ENCODE measurements around the gene VWA7. TPM values are rescaled to one million over a fixed set of nuclear protein-coding genes. Genes with fewer than 3 reads are reported as not detected.

Gene VWA7
- polyA plus RNA-seq, 1 experiment: 0.10 TPM

- POLR2A ChIA-PET: no interaction called here
- H3K27ac ChIP-seq (ENCODE audit: low read depth, low read length): no peak overlapping the region
- DNase-seq (ENCODE audit: low read depth, low spot score): no peak
- no peaks in the 10 kb centered on the region for H3K27me3 ChIP-seq (ENCODE audit: control insufficient read depth, insufficient read depth, low read length)
- no peak overlapping the region for H3K4me3 ChIP-seq (ENCODE audit: low read depth, low read length)
- TF ChIP-seq, protein P1, sequence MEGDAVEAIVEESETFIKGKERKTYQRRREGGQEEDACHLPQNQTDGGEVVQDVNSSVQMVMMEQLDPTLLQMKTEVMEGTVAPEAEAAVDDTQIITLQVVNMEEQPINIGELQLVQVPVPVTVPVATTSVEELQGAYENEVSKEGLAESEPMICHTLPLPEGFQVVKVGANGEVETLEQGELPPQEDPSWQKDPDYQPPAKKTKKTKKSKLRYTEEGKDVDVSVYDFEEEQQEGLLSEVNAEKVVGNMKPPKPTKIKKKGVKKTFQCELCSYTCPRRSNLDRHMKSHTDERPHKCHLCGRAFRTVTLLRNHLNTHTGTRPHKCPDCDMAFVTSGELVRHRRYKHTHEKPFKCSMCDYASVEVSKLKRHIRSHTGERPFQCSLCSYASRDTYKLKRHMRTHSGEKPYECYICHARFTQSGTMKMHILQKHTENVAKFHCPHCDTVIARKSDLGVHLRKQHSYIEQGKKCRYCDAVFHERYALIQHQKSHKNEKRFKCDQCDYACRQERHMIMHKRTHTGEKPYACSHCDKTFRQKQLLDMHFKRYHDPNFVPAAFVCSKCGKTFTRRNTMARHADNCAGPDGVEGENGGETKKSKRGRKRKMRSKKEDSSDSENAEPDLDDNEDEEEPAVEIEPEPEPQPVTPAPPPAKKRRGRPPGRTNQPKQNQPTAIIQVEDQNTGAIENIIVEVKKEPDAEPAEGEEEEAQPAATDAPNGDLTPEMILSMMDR (IDR thresholded peaks at IDR 0.05; ENCODE audit: low read depth, low read length): no peak
- peaks cover 4% of the 10 kb centered on the region; the same call in 1 of the 2 replicates for H3K9me3 ChIP-seq (ENCODE audit: control insufficient read depth, insufficient read depth, low read length)
- CTCF ChIA-PET: interaction anchor here (1.2 to 1.3 kb wide), 2 partner anchors 37 to 59 kb away, joined by 4 to 6 read pairs; no protein-coding TSS in a partner anchor
These were observed 45.1 kb downstream of the VWA7 start for GRCh38 chr6:31732029-31732428.

DNA sequence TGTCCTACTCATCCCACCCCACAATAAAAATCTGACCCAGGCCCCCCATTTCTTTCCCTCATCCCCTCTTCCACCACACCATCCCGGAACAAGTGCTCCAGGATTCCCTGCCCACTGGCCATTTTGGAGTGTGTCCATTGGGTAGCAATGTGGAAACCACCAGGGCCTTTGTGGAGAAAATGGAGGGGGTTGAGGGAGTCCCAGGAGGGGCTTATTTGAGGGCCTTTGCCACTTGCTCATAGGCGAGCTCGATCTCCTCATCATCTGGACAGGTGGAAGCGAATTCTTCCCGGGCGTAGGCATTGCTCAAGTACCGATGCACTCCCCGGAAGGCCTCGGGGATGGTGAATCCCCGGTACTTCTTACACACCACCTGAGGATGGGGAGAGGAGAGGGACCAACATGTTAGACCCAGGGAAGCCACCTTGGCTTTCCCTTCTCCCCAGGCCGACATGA, 46.5 kb downstream of the VWA7 start:
- H3K27ac ChIP-seq (ENCODE audit: low read depth, low read length): peak overlapping the region; percentile 90

DNA sequence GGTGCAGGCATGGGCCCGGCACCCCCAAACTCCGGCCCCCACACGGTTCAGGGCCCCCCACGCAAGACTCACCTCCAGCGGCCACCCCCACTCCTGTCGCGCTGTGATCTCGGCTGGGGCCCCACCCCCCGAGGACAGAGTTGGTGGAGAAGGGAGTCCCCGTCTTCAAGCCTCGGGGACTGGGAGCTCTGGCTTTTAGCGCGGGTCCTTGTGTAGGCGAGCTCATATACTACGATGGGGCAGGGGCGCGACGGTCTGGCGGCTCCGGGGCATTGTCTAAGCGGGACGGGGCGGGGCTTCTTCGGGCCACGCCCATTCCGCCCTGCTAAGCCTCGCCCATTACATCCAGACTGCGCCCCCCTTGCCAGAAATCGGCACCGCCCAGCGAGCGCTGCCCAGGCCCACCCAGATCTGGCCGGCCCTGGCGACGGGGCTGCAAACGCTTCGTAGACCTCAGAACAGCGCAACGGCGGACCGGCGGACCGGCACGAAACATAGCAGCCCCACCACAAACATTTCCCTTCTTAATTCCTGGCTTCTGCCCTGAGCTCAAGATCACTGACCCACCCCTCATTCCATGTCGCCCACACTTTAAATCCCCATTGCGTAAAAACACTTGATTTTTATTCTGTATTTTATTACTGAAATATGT, 47.0 kb downstream of the VWA7 start:
- Histone ChIP-seq H3K9me3 (ENCODE audit: control insufficient read depth, insufficient read depth, low read length) (peaks cover 4% of the 10 kb centered on the region; the same call in 1 of the 2 replicates), H3K4me3 (ENCODE audit: low read depth, low read length) (peak overlapping the region; percentile 90), H3K27me3 (ENCODE audit: control insufficient read depth, insufficient read depth, low read length) (no peaks in the 10 kb centered on the region), H3K27ac (ENCODE audit: low read depth, low read length) (peak overlapping the region; percentile 90)
- CTCF ChIA-PET: interaction anchor here (0.5 to 2.8 kb wide), 13 partner anchors 9 to 222 kb away, joined by 3 to 11 read pairs (median 4); partner anchors contain the start of gene MSH5
- DNase-seq (ENCODE audit: low read depth, low spot score): peak; percentile 75
- TF ChIP-seq, protein P1 (IDR thresholded peaks at IDR 0.05; ENCODE audit: low read depth, low read length): no peak
- POLR2A ChIA-PET: interaction anchor here (0.9 to 1.5 kb wide), 5 partner anchors 10 to 97 kb away, joined by 3 to 8 read pairs (median 4); partner anchors contain the start of genes HSPA1A, HSPA1B, HSPA1L and LSM2

More for the DNA sequence above, 46.5 kb downstream of the VWA7 start:
- H3K4me3 ChIP-seq (ENCODE audit: low read depth, low read length): no peak overlapping the region; the same call in 1 of the 2 replicates
- H3K9me3 ChIP-seq (ENCODE audit: control insufficient read depth, insufficient read depth, low read length): peaks cover 4% of the 10 kb centered on the region; the same call in 1 of the 2 replicates
- DNase-seq (ENCODE audit: low read depth, low spot score): no peak
- ChIA-PET POLR2A (interaction anchor here (1.5 kb wide), 1 partner anchor 9 kb away, joined by 5 read pairs; the partner anchor contains the start of gene MSH5), CTCF (interaction anchor here (0.5 to 2.8 kb wide), 4 partner anchors 8 to 100 kb away, joined by 3 to 11 read pairs (median 6); partner anchors contain the start of gene MSH5)
- TF ChIP-seq, protein P1 (IDR thresholded peaks at IDR 0.05; ENCODE audit: low read depth, low read length): no peak
- no peaks in the 10 kb centered on the region for H3K27me3 ChIP-seq (ENCODE audit: control insufficient read depth, insufficient read depth, low read length)

- peak overlapping the region; percentile 90 for H3K27ac ChIP-seq (ENCODE audit: low read depth, low read length)
- peaks cover 4% of the 10 kb centered on the region; the same call in 1 of the 2 replicates for H3K9me3 ChIP-seq (ENCODE audit: control insufficient read depth, insufficient read depth, low read length)
- peak; percentile 51 for DNase-seq (ENCODE audit: low read depth, low spot score)
- POLR2A ChIA-PET: interaction anchor here (0.5 to 1.4 kb wide), 5 partner anchors 10 to 98 kb away, joined by 3 to 8 read pairs (median 3); partner anchors contain the start of genes HSPA1A, HSPA1B, HSPA1L and LSM2
- CTCF ChIA-PET: interaction anchor here (0.5 to 2.8 kb wide), 12 partner anchors 9 to 222 kb away, joined by 3 to 11 read pairs (median 4); partner anchors contain the start of gene MSH5
- TF ChIP-seq, protein P1 (IDR thresholded peaks at IDR 0.05; ENCODE audit: low read depth, low read length): peak; percentile 52
- H3K4me3 ChIP-seq (ENCODE audit: low read depth, low read length): peak overlapping the region; percentile 90
- no peaks in the 10 kb centered on the region for H3K27me3 ChIP-seq (ENCODE audit: control insufficient read depth, insufficient read depth, low read length)
These were observed 47.6 kb downstream of the VWA7 start for GRCh38 chr6:31729515-31729978.
